Measurements from ENCODE around the gene ITPR1. TPM values are rescaled to one million over a fixed set of nuclear protein-coding genes. Genes with fewer than 3 reads are reported as not detected.

ITPR1 gene
- total RNA-seq, 2 experiments from 2014 or later = 48.6 to 55.6 TPM

GRCh38 chr3:4599612-4600011 is 106.5 kb downstream of the ITPR1 start:
- intact Hi-C loops (cut with DNase I, micrococcal nuclease) = no loop called here
- ATAC-seq (no peak), DNase-seq (no peak)
- Mint-ChIP-seq H3K27me3 (no peaks in the 10 kb centered on the region), H3K9me3 (ENCODE audit: low read depth) (no peaks in the 10 kb centered on the region), H3K36me3 (ENCODE audit: low read depth) (no peaks in the 10 kb centered on the region), H3K4me3 (no peak overlapping the region), H3K27ac (no peak overlapping the region), H3K4me1 (peaks cover 13% of the 10 kb centered on the region)
- ChIA-PET CTCF (interaction anchor here (0.5 to 1.5 kb wide), 2 partner anchors 12 to 151 kb away, joined by 3 read pairs; no protein-coding TSS in a partner anchor), POLR2A (no interaction called here)

- POLR2A ChIA-PET = interaction anchor here (0.6 kb wide), 1 partner anchor 34 kb away, joined by 3 read pairs; no protein-coding TSS in a partner anchor
- Mint-ChIP-seq H3K9me3 (ENCODE audit: low read depth) (no peaks in the 10 kb centered on the region), H3K27me3 (no peaks in the 10 kb centered on the region), H3K4me3 (no peak overlapping the region), H3K4me1 (peaks cover 10% of the 10 kb centered on the region), H3K36me3 (ENCODE audit: low read depth) (no peaks in the 10 kb centered on the region), H3K27ac (no peak overlapping the region)
- intact Hi-C loops (cut with DNase I, micrococcal nuclease) = no loop called here
- CTCF ChIA-PET = interaction anchor here (0.6 to 1.5 kb wide), 2 partner anchors 13 to 469 kb away, joined by 3 to 4 read pairs; no protein-coding TSS in a partner anchor
- ATAC-seq (no peak), DNase-seq (no peak)
Observed at GRCh38 chr3:4600493-4600892, 107.3 kb downstream of the ITPR1 start.

GRCh38 chr3:4601892-4602291 is 108.7 kb downstream of the ITPR1 start:
- no peak overlapping the region for H3K27ac Mint-ChIP-seq
- ChIA-PET CTCF (interaction anchor here (1.1 kb wide), 1 partner anchor 11 kb away, joined by 3 read pairs; no protein-coding TSS in a partner anchor), POLR2A (no interaction called here)
- intact Hi-C loops (cut with DNase I, micrococcal nuclease) = no loop called here
- no peak overlapping the region for H3K4me3 Mint-ChIP-seq
- no peaks in the 10 kb centered on the region for H3K9me3 Mint-ChIP-seq (ENCODE audit: low read depth)
- H3K27me3 Mint-ChIP-seq = no peaks in the 10 kb centered on the region
- ATAC-seq (peak; percentile 53), DNase-seq (no peak)
- no peaks in the 10 kb centered on the region for H3K36me3 Mint-ChIP-seq (ENCODE audit: low read depth)
- peaks cover 9% of the 10 kb centered on the region for H3K4me1 Mint-ChIP-seq

- no peak overlapping the region for H3K27ac Mint-ChIP-seq
- CTCF ChIA-PET = interaction anchor here (0.8 to 1.5 kb wide), 4 partner anchors 29 to 253 kb away, joined by 3 read pairs; no protein-coding TSS in a partner anchor
- no peaks in the 10 kb centered on the region for H3K36me3 Mint-ChIP-seq (ENCODE audit: low read depth)
- intact Hi-C loops (cut with DNase I, micrococcal nuclease) = no loop called here
- H3K4me3 Mint-ChIP-seq = no peak overlapping the region
- ATAC-seq = no peak
- no peaks in the 10 kb centered on the region for H3K27me3 Mint-ChIP-seq
- DNase-seq = no peak
- no peaks in the 10 kb centered on the region for H3K9me3 Mint-ChIP-seq (ENCODE audit: low read depth)
- POLR2A ChIA-PET = no interaction called here
- H3K4me1 Mint-ChIP-seq = peaks cover 7% of the 10 kb centered on the region
Observed at GRCh38 chr3:4604693-4605092, 111.5 kb downstream of the ITPR1 start.

- POLR2A ChIA-PET = no interaction called here
- Mint-ChIP-seq H3K4me3 (no peak overlapping the region), H3K27me3 (no peaks in the 10 kb centered on the region), H3K4me1 (peaks cover 4% of the 10 kb centered on the region), H3K36me3 (ENCODE audit: low read depth) (no peaks in the 10 kb centered on the region), H3K9me3 (ENCODE audit: low read depth) (no peaks in the 10 kb centered on the region), H3K27ac (no peak overlapping the region)
- DNase-seq (no peak), ATAC-seq (no peak)
- intact Hi-C loops (cut with DNase I, micrococcal nuclease) = no loop called here
- CTCF ChIA-PET = interaction anchor here (1.1 kb wide), 1 partner anchor 264 kb away, joined by 3 read pairs; no protein-coding TSS in a partner anchor
Observed at GRCh38 chr3:4606911-4607310, 113.8 kb downstream of the ITPR1 start.

- Mint-ChIP-seq H3K36me3 (ENCODE audit: low read depth) (no peaks in the 10 kb centered on the region), H3K27me3 (no peaks in the 10 kb centered on the region), H3K4me3 (no peak overlapping the region), H3K9me3 (ENCODE audit: low read depth) (no peaks in the 10 kb centered on the region), H3K27ac (no peak overlapping the region), H3K4me1 (no peaks in the 10 kb centered on the region)
- intact Hi-C loops (cut with DNase I, micrococcal nuclease) = no loop called here
- DNase-seq = no peak
- CTCF ChIA-PET = no interaction called here
- POLR2A ChIA-PET = no interaction called here
- no peak for ATAC-seq
Observed at GRCh38 chr3:4613366-4613765, 120.2 kb downstream of the ITPR1 start.

GRCh38 chr3:4614070-4614469 is 120.9 kb downstream of the ITPR1 start:
- Mint-ChIP-seq H3K9me3 (ENCODE audit: low read depth) (no peaks in the 10 kb centered on the region), H3K36me3 (ENCODE audit: low read depth) (no peaks in the 10 kb centered on the region), H3K27me3 (no peaks in the 10 kb centered on the region), H3K27ac (no peak overlapping the region), H3K4me1 (no peaks in the 10 kb centered on the region), H3K4me3 (no peak overlapping the region)
- intact Hi-C loops (cut with DNase I, micrococcal nuclease) = no loop called here
- ChIA-PET CTCF (interaction anchor here (0.6 to 1.4 kb wide), 5 partner anchors 9 to 263 kb away, joined by 3 to 4 read pairs (median 3); no protein-coding TSS in a partner anchor), POLR2A (no interaction called here)
- ATAC-seq (no peak), DNase-seq (no peak)

GRCh38 chr3:4614927-4615326 is 121.8 kb downstream of the ITPR1 start:
- ATAC-seq (no peak), DNase-seq (no peak)
- CTCF ChIA-PET = interaction anchor here (0.9 to 1.4 kb wide), 4 partner anchors 9 to 264 kb away, joined by 3 to 4 read pairs (median 3); no protein-coding TSS in a partner anchor
- Mint-ChIP-seq H3K27me3 (no peaks in the 10 kb centered on the region), H3K4me1 (peaks cover 2% of the 10 kb centered on the region), H3K4me3 (no peak overlapping the region), H3K36me3 (ENCODE audit: low read depth) (no peaks in the 10 kb centered on the region), H3K9me3 (ENCODE audit: low read depth) (no peaks in the 10 kb centered on the region), H3K27ac (no peak overlapping the region)
- intact Hi-C loops (cut with DNase I, micrococcal nuclease) = no loop called here
- POLR2A ChIA-PET = no interaction called here

- Mint-ChIP-seq H3K27ac (no peak overlapping the region), H3K4me1 (peaks cover 2% of the 10 kb centered on the region), H3K36me3 (ENCODE audit: low read depth) (peaks cover 5% of the 10 kb centered on the region), H3K9me3 (ENCODE audit: low read depth) (peaks cover under 1% of the 10 kb centered on the region), H3K27me3 (no peaks in the 10 kb centered on the region), H3K4me3 (no peak overlapping the region)
- POLR2A ChIA-PET = no interaction called here
- DNase-seq (no peak), ATAC-seq (no peak)
- intact Hi-C loops (cut with DNase I, micrococcal nuclease) = no loop called here
- CTCF ChIA-PET = interaction anchor here (0.7 to 0.8 kb wide), 2 partner anchors 265 to 515 kb away, joined by 3 to 5 read pairs; no protein-coding TSS in a partner anchor
Observed at GRCh38 chr3:4615750-4616149, 122.6 kb downstream of the ITPR1 start.

- H3K27ac Mint-ChIP-seq = no peak overlapping the region
- ATAC-seq (no peak), DNase-seq (no peak)
- H3K4me3 Mint-ChIP-seq = no peak overlapping the region
- ChIA-PET CTCF (interaction anchor here (1.2 kb wide), 1 partner anchor 9 kb away, joined by 3 read pairs; no protein-coding TSS in a partner anchor), POLR2A (no interaction called here)
- no peaks in the 10 kb centered on the region for H3K27me3 Mint-ChIP-seq
- peaks cover 16% of the 10 kb centered on the region for H3K36me3 Mint-ChIP-seq (ENCODE audit: low read depth)
- peaks cover 2% of the 10 kb centered on the region for H3K4me1 Mint-ChIP-seq
- intact Hi-C loops (cut with DNase I, micrococcal nuclease) = no loop called here
- peaks cover 4% of the 10 kb centered on the region for H3K9me3 Mint-ChIP-seq (ENCODE audit: low read depth)
Observed at GRCh38 chr3:4623421-4623999, 130.4 kb downstream of the ITPR1 start.

GRCh38 chr3:4627651-4628375 is 134.7 kb downstream of the ITPR1 start:
- H3K36me3 Mint-ChIP-seq (ENCODE audit: low read depth) = no peaks in the 10 kb centered on the region
- no peaks in the 10 kb centered on the region for H3K4me1 Mint-ChIP-seq
- no peak overlapping the region for H3K27ac Mint-ChIP-seq
- H3K4me3 Mint-ChIP-seq = no peak overlapping the region
- no peak for DNase-seq
- no peaks in the 10 kb centered on the region for H3K9me3 Mint-ChIP-seq (ENCODE audit: low read depth)
- ATAC-seq = no peak
- CTCF ChIA-PET = interaction anchor here (0.6 to 2.9 kb wide), 4 partner anchors 12 to 277 kb away, joined by 3 to 13 read pairs (median 4); no protein-coding TSS in a partner anchor
- intact Hi-C loops (cut with DNase I, micrococcal nuclease) = no loop called here
- no peaks in the 10 kb centered on the region for H3K27me3 Mint-ChIP-seq
- POLR2A ChIA-PET = no interaction called here

Measured in activated CD4-positive, alpha-beta T cell treated with anti-CD3 and anti-CD28 coated beads for 36 hours (primary cell).